H1 (cell line): ENCODE measurements around the gene KCTD11. TPM values are rescaled to one million over a fixed set of nuclear protein-coding genes. Genes with fewer than 3 reads are reported as not detected.

Experiments used
- CTCF ChIA-PET: fragments of 300-600 bp; sonication (Branson Sonifier 250); formaldehyde crosslinking; loops from one replicate; lab custom pipeline; 2021; ENCODE audit not compliant: partially characterized antibody; lab: Charles Lee
- POLR2A ChIA-PET: fragments of 300-600 bp; sonication (Branson Sonifier 250); formaldehyde crosslinking; loops from one replicate; lab custom pipeline; 2021; ENCODE audit warnings: inconsistent platforms; ENCODE audit not compliant: partially characterized antibody; lab: Charles Lee
- DNase-seq, 2 experiments: peaks; one replicate each; pipeline versions ENCODE4 v3.0.0 to v3.0.0-alpha.2; 2010 to 2022; ENCODE audit warnings: low spot score in 2 of 2, low read depth in 1 of 2, mixed read lengths in 1 of 2
- FAIRE-seq: peaks from 2 replicates; lab custom pipeline; 2011; peaks lifted over from hg19 to GRCh38; lab: Jason Lieb, UNC
- H2AFZ ChIP-seq: 2 replicates; pipeline ENCODE4 v1.8.1; 2012; ENCODE audit warnings: low read length, inconsistent platforms
- H2AK5ac ChIP-seq: 2 replicates; pipeline ENCODE4 v1.6.1; 2013; ENCODE audit warnings: low read depth, low read length
- H2BK120ac ChIP-seq: replicated peaks from 2 replicates; pipeline ENCODE3; 2013; ENCODE audit warnings: low read depth, low read length, inconsistent platforms
- H2BK12ac ChIP-seq: 2 replicates; pipeline ENCODE4 v1.6.1; 2013; ENCODE audit warnings: low read depth, low read length
- H2BK15ac ChIP-seq: 2 replicates; pipeline ENCODE4 v1.6.1; 2013; ENCODE audit warnings: low read length
- H2BK20ac ChIP-seq: 2 replicates; pipeline ENCODE4 v1.6.1; 2013; ENCODE audit warnings: low read length
- H2BK5ac ChIP-seq: 2 replicates; pipeline ENCODE4 v1.6.1; 2013; ENCODE audit warnings: low read depth, low read length
- H3K14ac ChIP-seq: 2 replicates; pipeline ENCODE4 v1.6.1; 2013; ENCODE audit warnings: inconsistent platforms; ENCODE audit not compliant: insufficient read length
- H3K18ac ChIP-seq: 2 replicates; pipeline ENCODE4 v1.6.1; 2013; ENCODE audit warnings: low read length; ENCODE audit errors: extremely low read depth
- H3K23ac ChIP-seq: 2 replicates; pipeline ENCODE4 v1.6.1; 2013; ENCODE audit warnings: inconsistent platforms; ENCODE audit not compliant: insufficient read length
- H3K23me2 ChIP-seq: 2 replicates; pipeline ENCODE4 v1.6.1; 2013; ENCODE audit warnings: low read depth, low read length
- H3K27ac ChIP-seq: 2 replicates; pipeline ENCODE4 v1.6.1; 2011; ENCODE audit warnings: low read depth, low read length, inconsistent platforms
- H3K27me3 ChIP-seq, 4 experiments: replicated peaks in 1 of 4; 1 replicate in 1 of 4; 2 replicates in 3 of 4; pipeline versions ENCODE4 v1.6.1 to v1.8.1; 2011 to 2013; ENCODE audit warnings: low read length in 3 of 4, mild to moderate bottlenecking in 3 of 4, inconsistent platforms in 2 of 4, mixed read lengths in 2 of 4, moderate library complexity in 1 of 4; ENCODE audit not compliant: control insufficient read depth in 3 of 4, insufficient read depth in 3 of 4; ENCODE audit errors: extremely low read depth in 1 of 4
- H3K36me3 ChIP-seq, 4 experiments: 2 replicates each; pipeline versions ENCODE4 v1.6.1 to v1.8.1; 2011 to 2013; ENCODE audit warnings: mild to moderate bottlenecking in 4 of 4, low read length in 3 of 4, moderate library complexity in 2 of 4, control low read depth in 1 of 4, inconsistent platforms in 1 of 4; ENCODE audit not compliant: insufficient read depth in 4 of 4, control insufficient read depth in 2 of 4
- H3K4ac ChIP-seq: replicated peaks from 2 replicates; pipeline ENCODE3; 2013; ENCODE audit warnings: low read length, low read depth, mixed read lengths, inconsistent platforms; ENCODE audit not compliant: insufficient read length
- H3K4me1 ChIP-seq, 4 experiments: replicated peaks in 1 of 4; 1 replicate in 1 of 4; 2 replicates in 3 of 4; pipeline versions ENCODE4 v1.6.1 to v1.8.1; 2011 to 2013; ENCODE audit warnings: low read length in 3 of 4, inconsistent platforms in 2 of 4, mixed read lengths in 1 of 4; ENCODE audit not compliant: insufficient read depth in 4 of 4, control insufficient read depth in 3 of 4
- H3K4me2 ChIP-seq, 2 experiments: 2 replicates each; pipeline versions ENCODE4 v1.6.1 to v1.8.1; 2011 to 2013; ENCODE audit warnings: low read depth in 2 of 2, low read length in 2 of 2, control low read depth in 1 of 2, inconsistent platforms in 1 of 2, mild to moderate bottlenecking in 1 of 2; ENCODE audit not compliant: insufficient read depth in 1 of 2
- H3K4me3 ChIP-seq, 4 experiments: fragments of 200-600, 300-600 bp in 1 of 4; sonication (generic), shearing (Covaris generic), sonication (Bioruptor Twin) in 1 of 4; 2 replicates each; pipeline versions ENCODE4 v1.5.1 to v1.8.1; 2011 to 2016; ENCODE audit warnings: low read length in 4 of 4, low read depth in 3 of 4, control low read depth in 2 of 4, inconsistent platforms in 2 of 4, mild to moderate bottlenecking in 2 of 4, mixed read lengths in 1 of 4, moderate library complexity in 1 of 4; ENCODE audit not compliant: insufficient read depth in 2 of 4; ENCODE audit errors: extremely low read depth in 1 of 4
- H3K56ac ChIP-seq: replicated peaks from 2 replicates; pipeline ENCODE3; 2013; ENCODE audit warnings: low read depth, mild to moderate bottlenecking, mixed read lengths, low read length, inconsistent platforms; ENCODE audit not compliant: insufficient read length
- H3K79me1 ChIP-seq: 2 replicates; pipeline ENCODE4 v1.6.1; 2013; ENCODE audit warnings: low read depth, low read length, control low read depth
- H3K79me2 ChIP-seq, 2 experiments: 2 replicates each; pipeline versions ENCODE4 v1.6.1 to v1.8.1; 2012 to 2013; ENCODE audit warnings: low read length in 2 of 2, mild to moderate bottlenecking in 2 of 2, inconsistent platforms in 1 of 2; ENCODE audit not compliant: insufficient read depth in 2 of 2, control insufficient read depth in 1 of 2
- H3K9ac ChIP-seq, 4 experiments: replicated peaks in 1 of 4; 1 replicate in 1 of 4; 2 replicates in 3 of 4; pipeline versions ENCODE4 v1.6.1 to v1.8.1; 2011 to 2013; ENCODE audit warnings: low read depth in 3 of 4, low read length in 3 of 4, control low read depth in 2 of 4, mild to moderate bottlenecking in 2 of 4, moderate library complexity in 2 of 4, inconsistent platforms in 1 of 4; ENCODE audit errors: extremely low read depth in 1 of 4
- H3K9me3 ChIP-seq, 2 experiments: 2 replicates each; pipeline versions ENCODE4 v1.6.1 to v1.8.1; 2012 to 2013; ENCODE audit warnings: mild to moderate bottlenecking in 2 of 2, moderate library complexity in 2 of 2, control low read depth in 1 of 2, inconsistent platforms in 1 of 2, low read depth in 1 of 2, low read length in 1 of 2, mixed read lengths in 1 of 2; ENCODE audit not compliant: insufficient read depth in 2 of 2
- H4K20me1 ChIP-seq, 2 experiments: replicated peaks in 1 of 2; 2 replicates each; pipeline versions ENCODE3 to v1.8.1; 2011 to 2013; ENCODE audit warnings: inconsistent platforms in 2 of 2, low read length in 2 of 2, mild to moderate bottlenecking in 1 of 2; ENCODE audit not compliant: insufficient read depth in 2 of 2, control insufficient read depth in 1 of 2
- H4K5ac ChIP-seq: 2 replicates; pipeline ENCODE4 v1.6.1; 2013; ENCODE audit warnings: low read length, low read depth, mixed read lengths, inconsistent platforms; ENCODE audit not compliant: insufficient read length
- H4K8ac ChIP-seq: 2 replicates; pipeline ENCODE4 v1.8.0; 2013; ENCODE audit warnings: mild to moderate bottlenecking, moderate library complexity, low read length, inconsistent platforms; ENCODE audit not compliant: insufficient read depth; ENCODE audit errors: extremely low read depth
- H4K91ac ChIP-seq: replicated peaks from 2 replicates; pipeline ENCODE3; 2013; ENCODE audit warnings: low read length, mixed read lengths, inconsistent platforms; ENCODE audit not compliant: insufficient read length
- CTCF ChIP-seq, 3 experiments: IDR thresholded peaks; 1 replicate in 2 of 3; 2 replicates in 1 of 3; pipeline versions ENCODE4 v1.5.1 to v1.6.1; 2011; ENCODE audit warnings: low read length in 3 of 3, mild to moderate bottlenecking in 3 of 3, inconsistent platforms in 2 of 3, low read depth in 1 of 3, moderate library complexity in 1 of 3; ENCODE audit not compliant: insufficient read depth in 1 of 3; ENCODE audit errors: control extremely low read depth in 1 of 3
- HDAC6 ChIP-seq: IDR thresholded peaks from one replicate; pipeline ENCODE4 v1.7.1; 2012; ENCODE audit warnings: low read depth, mild to moderate bottlenecking, inconsistent platforms, low read length, moderate library complexity
- NANOG ChIP-seq: IDR thresholded peaks from 2 replicates; pipeline ENCODE4 v1.6.1; 2011; ENCODE audit warnings: low read length, low read depth, mild to moderate bottlenecking, inconsistent platforms; ENCODE audit not compliant: insufficient read depth, poor library complexity, severe bottlenecking
- TEAD4 ChIP-seq: IDR thresholded peaks from 2 replicates; pipeline ENCODE4 v1.6.1; 2012; ENCODE audit warnings: low read depth, low read length, inconsistent platforms, mixed read lengths
- WGBS, 2 experiments: shearing (Covaris generic) in 1 of 2; methylation state at CpG; one replicate each; pipeline versions ENCODE4 v1.1.6 to v1.1.7; 2013 to 2015; ENCODE audit warnings: low lambda C conversion rate in 2 of 2, mixed read lengths in 2 of 2, inconsistent platforms in 1 of 2, low coverage in 1 of 2, missing lambda C conversion rate in 1 of 2; ENCODE audit not compliant: insufficient replicate concordance in 2 of 2, insufficient coverage in 1 of 2, insufficient read length in 1 of 2; ENCODE audit errors: extremely low coverage in 1 of 2, missing lambda C conversion rate in 1 of 2; 5-methylcytosine and 5-hydroxymethylcytosine counted together
- polyA plus RNA-seq, 7 experiments: library from polyadenylated mRNA; depleted of rRNA in 3 of 7; stranded (reverse) in 5 of 7; unstranded in 2 of 7; fragments of >200 nt in 5 of 7; fragments of 200-250 nt in 2 of 7; gene quantifications; 1 replicate in 5 of 7; 2 replicates in 1 of 7; 4 replicates in 1 of 7; pipeline versions ENCODE4 v1.2.1 to v1.2.3, GENCODE V29; 2011 to 2013; ENCODE audit warnings: missing spikeins in 2 of 7, mixed read lengths in 2 of 7
- total RNA-seq: library from RNA; stranded (reverse); fragmentation: NEBNext Ultra II Directional; extraction: Animal tissue kit (Norgen Biotek cat#: 25700); gene quantifications from 2 replicates; pipeline ENCODE4 v1.2.1, GENCODE V29; 2021

KCTD11 gene
- total and polyA plus RNA-seq, 2 of the 8 experiments (the other 6 are each of a cell fraction or from before 2014, with no cell fraction given) = 8.6 to 9.2 TPM

GRCh38 chr17:7352503-7352889, 534 bp downstream of the KCTD11 start:
- Histone ChIP-seq H3K27me3 (no peaks in the 10 kb centered on the region), H3K36me3 (no peaks in the 10 kb centered on the region), H3K4ac (peak overlapping the region; percentile 57), H2BK15ac (peak overlapping the region; percentile 81; the same call in 1 of the 2 replicates), H2AK5ac (no peak overlapping the region; the same call in 1 of the 2 replicates), H3K4me2 (peak overlapping the region; percentile 92 to 98), H3K79me2 (no peaks in the 10 kb centered on the region), H3K4me3 (peak overlapping the region; percentile 39 to 96 (median 84)), H4K20me1 (peaks cover 0 to 2% of the 10 kb centered on the region in 2 experiments), H4K91ac (peak overlapping the region; percentile 54), H3K56ac (peak overlapping the region; percentile 39), H2BK120ac (no peak overlapping the region), H2AFZ (no peak overlapping the region), H4K5ac (no peak overlapping the region), H3K23me2 (peaks cover 15% of the 10 kb centered on the region; the same call in 1 of the 2 replicates), H2BK20ac (no peak overlapping the region), H3K9ac (peak overlapping the region in 1 of 4 experiments; percentile 69; a peak in 2 of 7 replicates), H3K27ac (peak overlapping the region; percentile 49; the same call in 1 of the 2 replicates)
- FAIRE-seq (no peak), DNase-seq (no peak)
- CTCF ChIA-PET = interaction anchor here (0.6 to 6.5 kb wide), 17 partner anchors 8 to 208 kb away, joined by 3 to 56 read pairs (median 5); partner anchors contain the start of genes ACAP1, PLSCR3, SENP3 and SLC2A4
- TF ChIP-seq CTCF (IDR thresholded peaks at IDR 0.05; ENCODE audit: control extremely low read depth in 1 of 3, insufficient read depth in 1 of 3, low read depth in 1 of 3, low read length in 3 of 3) (peak in 1 of 3 experiments; percentile 77; a peak in 2 of 4 replicates), HDAC6 (no peak), TEAD4 (peak; percentile 80; the same call in 1 of the 2 replicates), NANOG (no peak)
- TF ChIP-seq, all 59 proteins: peak for 2
- POLR2A ChIA-PET = interaction anchor here (0.7 to 7.8 kb wide), 12 partner anchors 15 to 131 kb away, joined by 3 to 91 read pairs (median 4); partner anchors contain the start of genes FGF11, GPS2, POLR2A and TMEM256
- Histone ChIP-seq H2BK12ac (no peak overlapping the region), H4K8ac (peak overlapping the region; percentile 86; the same call in 1 of the 2 replicates), H3K4me1 (peaks cover 0 to 19% (median 10%) of the 10 kb centered on the region in 4 experiments; a peak in 6 of 7 replicates), H3K79me1 (no peaks in the 10 kb centered on the region), H3K14ac (no peak overlapping the region), H3K9me3 (no peaks in the 10 kb centered on the region), H3K23ac (no peak overlapping the region), H2BK5ac (peak overlapping the region; percentile 92; the same call in 1 of the 2 replicates), H3K18ac (peak overlapping the region; percentile 60)
- WGBS, 2 experiments = 52% methylated on average over 8 of the region's 10 CpGs; no CpG with 5 or more reads in 1 of the 2 experiments
